A375 (cell line): ENCODE measurements around the gene ZNF471. TPM values are rescaled to one million over a fixed set of nuclear protein-coding genes. Genes with fewer than 3 reads are reported as not detected.

ENCODE experiments used
- total RNA-seq: library from RNA; depleted of rRNA; stranded (reverse); fragments of >200 nt; shearing (Covaris generic); gene quantifications from 2 replicates; pipeline ENCODE4 v1.2.3, GENCODE V29; 2014; rRNA removed

Gene ZNF471
- total RNA-seq = 0.68 and 1.5 TPM in 2 replicates

GRCh38 chr19:56507446-56508289 is at the start of gene ZNF471:
Gene ZNF471, plus strand, starts transcription at chr19:56507855. Its CDS starts 3,717 bp downstream, at chr19:56511572.

DNA sequence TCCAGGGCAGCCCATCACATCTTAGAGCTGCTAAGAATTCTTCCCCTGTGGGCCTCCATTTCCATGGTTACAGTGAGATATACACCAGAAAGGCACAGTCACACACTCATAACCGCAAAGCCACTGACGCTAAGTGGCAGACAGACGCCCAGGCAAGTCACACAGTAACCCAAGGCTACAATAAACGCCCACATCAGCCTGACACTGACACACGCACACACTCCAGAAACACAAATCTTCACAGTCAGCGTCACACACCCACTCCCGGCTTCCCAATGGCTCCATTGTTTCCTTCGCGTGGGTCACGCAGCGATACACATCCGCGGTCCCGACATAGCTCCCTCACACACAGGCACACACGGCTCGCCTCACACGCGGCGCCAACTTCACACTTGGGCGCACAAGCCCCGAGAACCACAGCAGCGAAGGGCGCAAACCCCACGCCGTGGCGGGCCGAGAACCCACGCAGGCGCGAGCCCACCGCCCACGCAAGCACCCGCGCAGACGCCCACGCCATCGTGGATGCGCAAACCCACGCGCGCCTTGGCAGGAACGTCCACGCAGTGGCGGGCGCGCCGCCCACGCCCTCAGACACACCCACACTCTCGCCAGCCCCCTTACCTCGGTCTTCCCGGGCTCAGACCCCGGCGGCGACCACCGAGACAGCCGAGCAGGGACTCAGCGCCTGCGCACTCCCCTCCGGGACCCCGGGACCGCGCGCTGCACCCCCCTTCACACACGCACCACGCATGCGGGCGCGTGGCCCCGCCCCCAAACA is 30.8 kb upstream of the ZNF471 start, which contains the start of gene ZNF667:
Gene ZNF667 (minus strand): TSS at position 695 of the 778 bp plus-strand sequence. CDS start 14,975 bp downstream, outside the sequence.

GRCh38 chr19:56538761-56539263 is 31.2 kb downstream of the ZNF471 start, which contains the start of gene ZFP28:
Gene ZFP28, plus strand, starts transcription at chr19:56538948. Its CDS starts 71 bp downstream, at chr19:56539019.

GRCh38 chr19:56567274-56568120 is 59.8 kb downstream of the ZNF471 start, which contains the start of gene ZNF470:
Gene ZNF470, plus strand, starts transcription at chr19:56567468. Its CDS starts 2,844 bp downstream, at chr19:56570312.

Other genes starting within 250 kb of the ZNF471 start
- not detected in 2 replicates for gene EDDM13, start 235.1 kb upstream of the ZNF471 start, total RNA-seq
- gene ZSCAN5A, start 193.0 kb upstream of the ZNF471 start, total RNA-seq = 11.4 and 11.6 TPM in 2 replicates
- 1.7 and 2.5 TPM in 2 replicates for gene ZNF582, start 114.3 kb upstream of the ZNF471 start, total RNA-seq
- gene ZNF583, start 103.5 kb upstream of the ZNF471 start, total RNA-seq = 2.5 and 2.9 TPM in 2 replicates
- not detected in 2 replicates for gene ZNF667, start 30.5 kb upstream of the ZNF471 start, total RNA-seq
- gene ZFP28, start 31.1 kb downstream of the ZNF471 start, total RNA-seq = 1.5 and 3.2 TPM in 2 replicates
- 2.2 and 2.6 TPM in 2 replicates for gene ZNF470, start 59.6 kb downstream of the ZNF471 start, total RNA-seq
- 3.1 and 3.5 TPM in 2 replicates for gene ZNF71, start 87.4 kb downstream of the ZNF471 start, total RNA-seq
- gene SMIM17, start 135.3 kb downstream of the ZNF471 start, total RNA-seq = not detected in 2 replicates
- gene ZNF835, start 163.9 kb downstream of the ZNF471 start, total RNA-seq = 0.98 and 2.0 TPM in 2 replicates